ENCODE data around the gene IZUMO1.
"Not testable (repeated sequence)": the region's sequence is repeated elsewhere in the genome, so short reads cannot be mapped to it uniquely, and the experiment has no call there.

Gene IZUMO1

DNA sequence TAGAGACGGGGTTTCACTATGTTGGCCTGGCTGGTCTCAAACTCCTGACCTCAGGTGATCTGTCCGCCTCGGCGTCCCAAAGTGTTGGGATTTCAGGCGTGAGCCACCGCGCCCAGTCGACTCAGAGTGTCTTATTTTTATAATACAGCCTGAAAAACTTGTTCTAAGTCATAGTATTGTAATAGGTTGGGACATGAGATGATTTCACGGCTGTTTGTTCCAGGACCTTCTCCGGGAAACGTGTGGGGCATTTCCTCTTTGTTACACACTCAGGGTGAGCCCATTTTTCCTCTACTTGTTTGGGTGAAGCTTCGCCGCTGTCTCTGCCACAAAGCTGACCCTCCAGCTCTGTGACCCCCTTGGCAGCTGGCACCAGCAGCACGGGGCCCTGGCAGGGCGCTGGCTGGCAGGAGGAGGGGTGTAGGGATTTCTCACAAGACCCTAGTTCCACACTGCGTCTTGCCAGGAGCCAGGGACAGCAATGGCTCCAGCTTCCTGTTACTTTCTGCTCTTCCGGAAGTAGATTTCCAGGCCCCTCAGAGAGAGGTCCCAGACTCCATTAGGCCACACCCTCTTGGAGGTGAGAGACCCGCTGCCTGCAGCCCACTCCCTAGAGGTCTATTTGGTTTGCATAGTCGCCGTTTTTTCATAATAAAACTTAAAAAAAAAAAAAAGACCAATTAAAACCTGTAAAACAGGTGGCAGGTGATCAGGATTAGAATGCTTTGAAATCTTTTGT is 24.2 kb upstream of the IZUMO1 start:
- TF ChIP-seq, protein P1, sequence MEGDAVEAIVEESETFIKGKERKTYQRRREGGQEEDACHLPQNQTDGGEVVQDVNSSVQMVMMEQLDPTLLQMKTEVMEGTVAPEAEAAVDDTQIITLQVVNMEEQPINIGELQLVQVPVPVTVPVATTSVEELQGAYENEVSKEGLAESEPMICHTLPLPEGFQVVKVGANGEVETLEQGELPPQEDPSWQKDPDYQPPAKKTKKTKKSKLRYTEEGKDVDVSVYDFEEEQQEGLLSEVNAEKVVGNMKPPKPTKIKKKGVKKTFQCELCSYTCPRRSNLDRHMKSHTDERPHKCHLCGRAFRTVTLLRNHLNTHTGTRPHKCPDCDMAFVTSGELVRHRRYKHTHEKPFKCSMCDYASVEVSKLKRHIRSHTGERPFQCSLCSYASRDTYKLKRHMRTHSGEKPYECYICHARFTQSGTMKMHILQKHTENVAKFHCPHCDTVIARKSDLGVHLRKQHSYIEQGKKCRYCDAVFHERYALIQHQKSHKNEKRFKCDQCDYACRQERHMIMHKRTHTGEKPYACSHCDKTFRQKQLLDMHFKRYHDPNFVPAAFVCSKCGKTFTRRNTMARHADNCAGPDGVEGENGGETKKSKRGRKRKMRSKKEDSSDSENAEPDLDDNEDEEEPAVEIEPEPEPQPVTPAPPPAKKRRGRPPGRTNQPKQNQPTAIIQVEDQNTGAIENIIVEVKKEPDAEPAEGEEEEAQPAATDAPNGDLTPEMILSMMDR (IDR thresholded peaks at IDR 0.05; ENCODE audit: low read depth, low read length), result no peak
- no peaks in the 10 kb centered on the region for H3K9me3 ChIP-seq
- DNase-seq, result no peak
- no peak overlapping the region for H3K4me3 ChIP-seq (ENCODE audit: low read depth, low read length)
- no peaks in the 10 kb centered on the region for H3K4me1 ChIP-seq
- H3K27me3 ChIP-seq, result peaks cover 8% of the 10 kb centered on the region
- no peaks in the 10 kb centered on the region for H3K36me3 ChIP-seq

DNA sequence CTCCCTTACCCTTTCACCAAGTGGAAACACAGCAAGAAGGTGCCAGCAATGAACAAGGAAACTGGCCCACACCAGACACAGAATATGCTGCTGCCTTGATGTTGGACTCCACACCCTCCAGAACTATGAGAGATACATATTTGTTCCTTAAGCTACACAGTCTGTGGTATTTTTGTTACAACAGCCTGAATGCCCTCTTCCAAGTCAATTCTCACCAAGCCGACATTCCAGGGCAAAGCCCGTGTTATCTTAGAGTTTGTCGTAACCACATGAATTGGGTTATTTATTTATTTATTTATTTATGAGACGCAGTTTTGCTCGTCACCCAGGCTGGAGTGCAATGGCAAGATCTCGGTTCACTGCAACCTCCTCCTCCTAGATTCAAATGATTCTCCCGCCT is 23.6 kb upstream of the IZUMO1 start:
- H3K36me3 ChIP-seq, result no peaks in the 10 kb centered on the region
- no peak overlapping the region for H3K4me3 ChIP-seq (ENCODE audit: low read depth, low read length)
- peaks cover 14% of the 10 kb centered on the region for H3K27me3 ChIP-seq
- no peaks in the 10 kb centered on the region for H3K9me3 ChIP-seq
- DNase-seq, result no peak
- H3K4me1 ChIP-seq, result no peaks in the 10 kb centered on the region
- TF ChIP-seq, protein P1 (IDR thresholded peaks at IDR 0.05; ENCODE audit: low read depth, low read length), result no peak

DNA sequence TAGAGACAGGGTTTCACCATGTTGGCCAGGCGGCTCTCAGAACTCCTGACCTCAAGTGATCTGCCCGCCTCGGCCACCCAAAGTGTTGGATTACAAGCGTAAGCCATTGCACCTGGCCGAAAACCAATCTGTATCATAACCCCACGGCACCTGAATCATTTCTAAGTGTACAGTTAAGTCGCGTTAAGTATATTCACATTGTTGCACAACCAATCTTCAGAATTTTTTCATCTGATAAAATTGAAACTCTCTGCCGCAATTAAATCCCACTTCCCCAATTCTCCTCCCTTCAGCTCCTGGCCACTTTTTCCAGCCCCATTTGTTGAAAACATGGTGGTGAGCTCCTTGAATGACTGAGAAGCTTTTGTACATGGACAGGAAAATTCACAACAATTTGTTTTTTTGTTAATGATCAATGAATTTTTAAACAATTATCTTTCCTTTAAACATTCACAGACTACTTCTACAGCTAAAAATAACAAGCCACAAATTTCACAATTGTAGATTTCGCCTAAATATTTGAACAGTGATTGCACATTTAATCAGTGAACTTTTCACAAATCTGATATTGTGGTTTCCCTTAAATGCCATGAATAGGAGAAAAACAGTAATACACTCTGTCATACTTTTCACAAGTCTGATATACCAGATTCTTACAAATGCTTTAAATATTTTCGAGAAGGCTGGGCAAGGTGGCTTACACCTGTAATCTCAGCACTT is 22.4 kb upstream of the IZUMO1 start:
- Histone ChIP-seq H3K36me3 (no peaks in the 10 kb centered on the region), H3K4me3 (ENCODE audit: low read depth, low read length) (no peak overlapping the region), H3K4me1 (no peaks in the 10 kb centered on the region), H3K9me3 (no peaks in the 10 kb centered on the region), H3K27me3 (peaks cover 25% of the 10 kb centered on the region)
- no peak for DNase-seq
- TF ChIP-seq, protein P1 (IDR thresholded peaks at IDR 0.05; ENCODE audit: low read depth, low read length), result no peak

DNA sequence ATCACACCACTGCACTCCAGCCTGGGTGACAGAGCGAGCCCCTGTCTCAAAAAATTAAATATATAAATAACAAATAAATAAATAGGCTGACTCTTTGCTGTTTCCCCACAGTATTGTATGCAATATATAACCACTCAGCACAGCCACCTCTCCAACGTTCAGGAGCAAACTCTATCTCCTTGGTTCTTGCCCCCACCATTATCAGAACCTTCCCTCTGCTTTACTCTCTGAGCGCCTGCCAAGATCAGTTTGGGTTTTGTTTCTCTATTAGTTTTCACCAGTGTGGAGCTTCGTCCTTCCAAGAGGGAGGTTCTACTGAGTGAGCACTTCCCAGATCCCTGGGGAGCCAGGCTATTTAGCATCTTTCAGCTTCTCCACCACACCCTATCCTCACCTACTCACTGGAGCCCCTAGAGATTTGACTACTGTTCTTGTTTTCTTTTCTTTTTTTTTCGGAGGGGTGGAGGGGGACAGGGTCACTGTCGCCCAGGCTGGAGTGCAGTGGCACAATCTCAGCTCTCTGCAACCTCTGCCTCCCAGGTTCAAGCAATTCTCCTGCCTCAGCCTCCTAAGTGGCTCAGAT is 21.6 kb upstream of the IZUMO1 start:
- DNase-seq; H3K4me1 ChIP-seq; H3K4me3 ChIP-seq (ENCODE audit: low read depth, low read length); H3K9me3 ChIP-seq; H3K36me3 ChIP-seq: not testable (repeated sequence)
- peaks cover 34% of the 10 kb centered on the region for H3K27me3 ChIP-seq

DNA sequence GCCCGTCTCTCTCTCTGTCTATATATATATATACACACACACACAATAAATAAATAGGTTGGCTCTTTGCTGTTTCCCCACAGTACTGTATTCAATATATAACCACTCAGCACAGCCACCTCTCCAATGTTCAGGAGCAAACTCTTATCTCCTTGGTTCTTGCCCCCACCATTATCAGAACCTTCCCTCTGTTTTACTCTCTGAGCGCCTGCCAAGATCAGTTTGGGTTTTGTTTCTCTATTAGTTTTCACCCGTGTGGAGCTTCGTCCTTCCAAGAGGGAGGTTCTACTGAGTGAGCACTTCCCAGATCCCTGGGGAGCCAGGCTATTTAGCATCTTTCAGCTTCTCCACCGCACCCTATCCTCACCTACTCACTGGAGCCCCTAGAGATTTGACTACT is 19.1 kb upstream of the IZUMO1 start:
- H3K36me3 ChIP-seq; H3K9me3 ChIP-seq; H3K4me1 ChIP-seq; H3K4me3 ChIP-seq (ENCODE audit: low read depth, low read length); DNase-seq: not testable (repeated sequence)
- H3K27me3 ChIP-seq, result peaks cover 46% of the 10 kb centered on the region

DNA sequence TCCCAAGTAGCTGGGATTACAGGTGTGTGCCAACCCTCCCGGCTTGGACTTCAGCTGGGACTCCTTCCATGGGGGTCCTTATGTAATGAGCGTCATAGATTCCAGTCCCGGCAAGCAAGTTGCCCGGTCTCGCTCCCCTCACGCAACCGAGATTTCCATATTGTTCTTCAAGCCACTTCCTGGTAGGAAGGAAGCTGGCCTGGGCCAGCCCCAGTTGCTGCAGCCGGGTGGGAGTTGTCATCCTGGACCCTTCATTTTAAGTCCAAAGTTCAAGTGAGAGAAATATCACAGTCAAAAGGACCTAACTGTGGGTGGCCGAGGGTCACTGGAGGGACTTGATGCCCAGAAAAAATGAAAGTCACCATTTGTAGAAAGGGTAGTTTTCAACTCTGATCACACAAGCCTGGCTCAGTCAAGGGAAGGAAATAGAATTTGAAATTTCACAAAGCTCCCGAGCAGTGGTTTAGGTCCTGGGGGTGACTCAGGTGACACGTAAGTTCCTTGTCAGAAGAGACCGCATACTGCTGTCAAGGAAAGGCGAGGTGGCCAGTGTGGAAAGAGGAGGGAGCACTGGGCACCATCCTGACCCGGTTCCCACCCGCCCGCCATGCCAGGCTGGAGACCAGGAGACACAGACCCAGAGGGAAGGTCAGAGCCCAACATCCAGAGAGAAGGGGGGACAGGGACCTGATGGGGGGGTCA is 13.9 kb upstream of the IZUMO1 start:
- no peaks in the 10 kb centered on the region for H3K4me1 ChIP-seq
- H3K9me3 ChIP-seq, result no peaks in the 10 kb centered on the region
- peaks cover 41% of the 10 kb centered on the region for H3K27me3 ChIP-seq
- no peak for DNase-seq
- TF ChIP-seq, protein P1 (IDR thresholded peaks at IDR 0.05; ENCODE audit: low read depth, low read length), result no peak
- H3K36me3 ChIP-seq, result no peaks in the 10 kb centered on the region
- H3K4me3 ChIP-seq (ENCODE audit: low read depth, low read length), result no peak overlapping the region

Data from BE2C (cell line).